HL-60 (cell line): Measurements from ENCODE around the gene ANKS6.

Source experiments
- DNase-seq, 2 experiments: peaks; one replicate each; pipeline ENCODE4 v3.0.0-alpha.2; 2010 to 2020; ENCODE audit warnings: low read depth in 1 of 2, low spot score in 1 of 2
- H3K27ac ChIP-seq: fragments of 250-450 bp; sonication (Bioruptor Pico); replicated peaks from 2 replicates; pipeline ENCODE4 v1.5.1; 2020; ENCODE audit warnings: mild to moderate bottlenecking, moderate library complexity
- H3K27me3 ChIP-seq: fragments of 250-450 bp; sonication (Bioruptor Pico); 2 replicates; pipeline ENCODE4 v1.5.1; 2021; ENCODE audit warnings: mild to moderate bottlenecking, moderate library complexity; ENCODE audit not compliant: insufficient read depth, poor library complexity, severe bottlenecking
- H3K4me3 ChIP-seq: replicated peaks from 2 replicates; pipeline ENCODE4 v1.5.1; 2011; ENCODE audit warnings: mild to moderate bottlenecking, control low read depth, low read length; ENCODE audit not compliant: insufficient read depth
- GABPA ChIP-seq: IDR thresholded peaks from 2 replicates; pipeline ENCODE4 v1.6.1; 2012; ENCODE audit warnings: low read depth
- POLR2AphosphoS5 ChIP-seq: IDR thresholded peaks from 2 replicates; pipeline ENCODE4 v1.6.1; 2012; ENCODE audit warnings: low read depth
- SPI1 ChIP-seq: IDR thresholded peaks from 2 replicates; pipeline ENCODE4 v1.6.1; 2012; ENCODE audit warnings: low read depth, mild to moderate bottlenecking, borderline replicate concordance
- TF ChIP-seq, protein P1 (sequence below): IDR thresholded peaks from one replicate; pipeline ENCODE4 v1.5.1; 2011; ENCODE audit warnings: low read length, control low read depth, inconsistent platforms; ENCODE audit not compliant: insufficient read depth
- TF ChIP-seq, protein P2 (sequence below): IDR thresholded peaks from 2 replicates; pipeline ENCODE4 v1.6.1; 2012; ENCODE audit warnings: low read depth; ENCODE audit not compliant: insufficient replicate concordance

ANKS6 gene

DNA sequence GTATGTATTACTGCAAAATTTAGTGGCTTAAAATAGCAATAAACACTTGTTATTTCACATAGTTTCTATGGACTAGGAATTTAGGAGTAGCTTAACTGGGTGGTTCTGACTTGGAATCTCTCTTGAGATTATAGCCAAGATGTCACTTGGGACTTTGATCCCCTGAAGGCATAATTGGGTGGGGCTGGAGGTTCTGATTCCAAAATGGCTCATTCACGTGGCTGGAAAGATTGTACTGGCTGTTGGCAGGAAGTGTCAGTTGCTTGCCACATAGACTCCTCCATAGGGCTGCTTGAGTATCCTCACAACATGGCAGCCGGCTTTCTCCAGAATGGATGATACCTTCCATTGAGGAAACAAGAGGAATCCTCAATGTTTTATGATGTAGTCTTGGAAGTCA lies 22.4 kb upstream of the ANKS6 start:
- no peak for DNase-seq

DNA sequence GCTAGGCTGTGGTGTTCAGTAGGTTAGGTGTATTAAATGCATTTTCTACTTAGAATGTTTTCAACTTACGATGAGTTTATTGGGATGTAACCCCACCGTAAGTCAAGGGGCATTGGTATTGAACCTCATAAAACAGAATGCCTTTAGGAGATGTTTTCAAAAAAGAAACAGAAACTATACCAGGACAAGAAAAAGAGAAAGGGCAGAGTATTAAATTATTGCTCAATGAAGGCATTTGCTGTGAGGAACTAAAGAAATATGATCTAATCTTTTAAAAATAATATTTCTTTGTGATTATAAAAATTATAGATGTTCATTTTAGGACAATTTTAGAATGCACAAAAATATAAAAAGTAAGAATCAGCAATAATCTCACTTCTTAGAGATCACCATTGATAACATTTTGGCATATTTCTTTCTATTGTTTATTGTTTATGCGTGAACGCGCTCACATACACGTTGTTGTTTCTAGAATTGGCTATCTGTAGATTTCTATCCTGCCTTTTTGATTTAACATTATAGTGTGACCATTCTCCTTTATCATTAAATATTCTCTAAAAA lies 19.1 kb upstream of the ANKS6 start:
- H3K4me3 ChIP-seq: no peak overlapping the region
- TF ChIP-seq POLR2AphosphoS5: no peak
- TF ChIP-seq SPI1: no peak
- TF ChIP-seq, protein P1, sequence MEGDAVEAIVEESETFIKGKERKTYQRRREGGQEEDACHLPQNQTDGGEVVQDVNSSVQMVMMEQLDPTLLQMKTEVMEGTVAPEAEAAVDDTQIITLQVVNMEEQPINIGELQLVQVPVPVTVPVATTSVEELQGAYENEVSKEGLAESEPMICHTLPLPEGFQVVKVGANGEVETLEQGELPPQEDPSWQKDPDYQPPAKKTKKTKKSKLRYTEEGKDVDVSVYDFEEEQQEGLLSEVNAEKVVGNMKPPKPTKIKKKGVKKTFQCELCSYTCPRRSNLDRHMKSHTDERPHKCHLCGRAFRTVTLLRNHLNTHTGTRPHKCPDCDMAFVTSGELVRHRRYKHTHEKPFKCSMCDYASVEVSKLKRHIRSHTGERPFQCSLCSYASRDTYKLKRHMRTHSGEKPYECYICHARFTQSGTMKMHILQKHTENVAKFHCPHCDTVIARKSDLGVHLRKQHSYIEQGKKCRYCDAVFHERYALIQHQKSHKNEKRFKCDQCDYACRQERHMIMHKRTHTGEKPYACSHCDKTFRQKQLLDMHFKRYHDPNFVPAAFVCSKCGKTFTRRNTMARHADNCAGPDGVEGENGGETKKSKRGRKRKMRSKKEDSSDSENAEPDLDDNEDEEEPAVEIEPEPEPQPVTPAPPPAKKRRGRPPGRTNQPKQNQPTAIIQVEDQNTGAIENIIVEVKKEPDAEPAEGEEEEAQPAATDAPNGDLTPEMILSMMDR: no peak
- TF ChIP-seq GABPA: no peak
- TF ChIP-seq, protein P2, sequence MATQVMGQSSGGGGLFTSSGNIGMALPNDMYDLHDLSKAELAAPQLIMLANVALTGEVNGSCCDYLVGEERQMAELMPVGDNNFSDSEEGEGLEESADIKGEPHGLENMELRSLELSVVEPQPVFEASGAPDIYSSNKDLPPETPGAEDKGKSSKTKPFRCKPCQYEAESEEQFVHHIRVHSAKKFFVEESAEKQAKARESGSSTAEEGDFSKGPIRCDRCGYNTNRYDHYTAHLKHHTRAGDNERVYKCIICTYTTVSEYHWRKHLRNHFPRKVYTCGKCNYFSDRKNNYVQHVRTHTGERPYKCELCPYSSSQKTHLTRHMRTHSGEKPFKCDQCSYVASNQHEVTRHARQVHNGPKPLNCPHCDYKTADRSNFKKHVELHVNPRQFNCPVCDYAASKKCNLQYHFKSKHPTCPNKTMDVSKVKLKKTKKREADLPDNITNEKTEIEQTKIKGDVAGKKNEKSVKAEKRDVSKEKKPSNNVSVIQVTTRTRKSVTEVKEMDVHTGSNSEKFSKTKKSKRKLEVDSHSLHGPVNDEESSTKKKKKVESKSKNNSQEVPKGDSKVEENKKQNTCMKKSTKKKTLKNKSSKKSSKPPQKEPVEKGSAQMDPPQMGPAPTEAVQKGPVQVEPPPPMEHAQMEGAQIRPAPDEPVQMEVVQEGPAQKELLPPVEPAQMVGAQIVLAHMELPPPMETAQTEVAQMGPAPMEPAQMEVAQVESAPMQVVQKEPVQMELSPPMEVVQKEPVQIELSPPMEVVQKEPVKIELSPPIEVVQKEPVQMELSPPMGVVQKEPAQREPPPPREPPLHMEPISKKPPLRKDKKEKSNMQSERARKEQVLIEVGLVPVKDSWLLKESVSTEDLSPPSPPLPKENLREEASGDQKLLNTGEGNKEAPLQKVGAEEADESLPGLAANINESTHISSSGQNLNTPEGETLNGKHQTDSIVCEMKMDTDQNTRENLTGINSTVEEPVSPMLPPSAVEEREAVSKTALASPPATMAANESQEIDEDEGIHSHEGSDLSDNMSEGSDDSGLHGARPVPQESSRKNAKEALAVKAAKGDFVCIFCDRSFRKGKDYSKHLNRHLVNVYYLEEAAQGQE: no peak
- DNase-seq: no peak
- H3K27ac ChIP-seq: no peak overlapping the region
- no peaks in the 10 kb centered on the region for H3K27me3 ChIP-seq

More for the DNA sequence above, 22.4 kb upstream of the ANKS6 start:
- H3K27me3 ChIP-seq: no peaks in the 10 kb centered on the region
- no peak overlapping the region for H3K4me3 ChIP-seq
- TF ChIP-seq, protein P1: no peak
- TF ChIP-seq GABPA (no peak), POLR2AphosphoS5 (no peak), SPI1 (no peak)
- TF ChIP-seq, protein P2: no peak
- no peak overlapping the region for H3K27ac ChIP-seq

DNA sequence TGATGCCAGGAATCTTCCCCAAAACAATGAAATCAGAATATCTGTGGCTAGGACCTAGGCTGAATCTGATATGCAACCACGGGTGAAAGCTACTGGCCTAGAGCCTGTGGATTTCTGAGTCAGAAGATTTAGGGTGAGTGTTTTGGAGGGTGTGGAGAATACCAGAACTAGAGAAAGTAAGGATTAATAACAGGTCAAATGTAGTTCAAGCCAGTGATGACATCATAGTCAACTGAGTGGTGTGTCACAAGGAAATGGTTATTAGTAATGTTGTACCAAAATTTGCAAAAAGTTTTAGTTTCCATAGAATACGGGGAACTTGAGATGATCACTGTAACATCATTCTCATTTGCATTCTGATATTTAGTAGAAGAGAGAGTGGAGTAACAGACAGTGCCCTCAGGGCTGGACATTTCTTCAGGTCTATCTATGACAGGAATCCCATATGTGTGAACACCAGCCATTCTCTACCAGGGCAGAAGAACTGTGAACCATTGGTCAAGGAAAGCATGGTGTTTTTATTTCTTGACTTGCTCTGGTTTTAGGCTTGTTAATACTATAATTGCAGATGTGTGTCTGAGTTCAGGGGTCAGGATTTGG lies 14.8 kb upstream of the ANKS6 start:
- no peak overlapping the region for H3K27ac ChIP-seq
- TF ChIP-seq GABPA (no peak), SPI1 (no peak), POLR2AphosphoS5 (no peak)
- TF ChIP-seq, protein P1: no peak
- TF ChIP-seq, protein P2: no peak
- no peak overlapping the region for H3K4me3 ChIP-seq
- DNase-seq: no peak
- peaks cover 24% of the 10 kb centered on the region for H3K27me3 ChIP-seq
